C1 segment of cervical spinal cord (tissue), 14 donors: Measurements from ENCODE around the gene COPZ1.

Experiments
- DNase-seq, 14 donors: peaks; one replicate each; lab custom pipeline; 2025; lab: John Stamatoyannopoulos, UW

The COPZ1 gene

GRCh38 chr12:54376596-54376995, 51.7 kb downstream of the COPZ1 start:
- DNase-seq, result no peak

- DNase-seq, result no peak
Measured at GRCh38 chr12:54377007-54377406, 52.1 kb downstream of the COPZ1 start.

GRCh38 chr12:54377797-54378515, 53.0 kb downstream of the COPZ1 start:
- no peak for DNase-seq

GRCh38 chr12:54378796-54379397, 54.0 kb downstream of the COPZ1 start:
- DNase-seq, result peak in 10 of 14 donors; percentile 24 to 70 (median 43)

- DNase-seq, result peak; percentile 23 to 88 (median 72)
Measured at GRCh38 chr12:54379398-54380201, 54.7 kb downstream of the COPZ1 start.

- no peak for DNase-seq
Measured at GRCh38 chr12:54381136-54381535, 56.2 kb downstream of the COPZ1 start.

GRCh38 chr12:54383041-54383609, 58.2 kb downstream of the COPZ1 start:
- DNase-seq, result peak in 4 of 14 donors; percentile 25 to 62 (median 29)

- DNase-seq, result peak in 9 of 14 donors; percentile 19 to 64 (median 43)
Measured at GRCh38 chr12:54384591-54385041, 59.7 kb downstream of the COPZ1 start, which contains the start of gene ZNF385A. ZNF385A (minus strand) TSS chr12:54384733; CDS start chr12:54384514, 219 bp downstream.

GRCh38 chr12:54385251-54385914, 60.5 kb downstream of the COPZ1 start:
- peak in 9 of 14 donors; percentile 12 to 72 (median 51) for DNase-seq

GRCh38 chr12:54386403-54387113, 61.6 kb downstream of the COPZ1 start:
- no peak for DNase-seq

- DNase-seq, result no peak
Measured at GRCh38 chr12:54387114-54387467, 62.2 kb downstream of the COPZ1 start.

GRCh38 chr12:54388237-54389133, 63.6 kb downstream of the COPZ1 start:
- no peak for DNase-seq

GRCh38 chr12:54389134-54389508, 64.2 kb downstream of the COPZ1 start:
- DNase-seq, result no peak

- peak in 1 of 14 donors; percentile 23 for DNase-seq
Measured at GRCh38 chr12:54389607-54390175, 64.8 kb downstream of the COPZ1 start.

GRCh38 chr12:54390176-54390667, 65.3 kb downstream of the COPZ1 start:
- DNase-seq, result peak in 1 of 14 donors; percentile 20

GRCh38 chr12:54390668-54391551, 66.0 kb downstream of the COPZ1 start:
- peak in 6 of 14 donors; percentile 16 to 52 (median 32) for DNase-seq

- no peak for DNase-seq
Measured at GRCh38 chr12:54392485-54393206, 67.7 kb downstream of the COPZ1 start.
